Thyroid gland (tissue), 4 donors: ENCODE results near the gene CCDC197. TPM values are rescaled to one million over a fixed set of nuclear protein-coding genes. Genes with fewer than 3 reads are reported as not detected.

Experiments used
- DNase-seq, 2 donors: peaks; one replicate each; pipeline ENCODE4 v3.0.0-alpha.2; 2019
- H3K27ac ChIP-seq, 3 donors: fragments of 200-600 bp; sonication (generic); 1 replicate in 2 of 3; 2 replicates in 1 of 3; pipeline ENCODE4 v1.5.1; 2016 to 2019; ENCODE audit warnings: mild to moderate bottlenecking in 1 of 3, moderate library complexity in 1 of 3
- H3K27me3 ChIP-seq: fragments of 200-600 bp; sonication (generic); one replicate; pipeline ENCODE4 v1.5.1; 2019
- H3K36me3 ChIP-seq, 2 donors: fragments of 200-600 bp; sonication (generic); one replicate each; pipeline ENCODE4 v1.5.1; 2016 to 2019
- H3K4me1 ChIP-seq, 2 donors: fragments of 200-600 bp; sonication (generic); one replicate each; pipeline ENCODE4 v1.5.1; 2017 to 2019
- H3K4me3 ChIP-seq, 3 donors: fragments of 200-600 bp; sonication (generic); replicated peaks in 1 of 3; 1 replicate in 2 of 3; 2 replicates in 1 of 3; pipeline ENCODE4 v1.5.1; 2016; ENCODE audit warnings: mild to moderate bottlenecking in 1 of 3
- H3K9me3 ChIP-seq: fragments of 200-600 bp; sonication (generic); one replicate; pipeline ENCODE4 v1.5.1; 2017
- POLR2A ChIP-seq, 2 donors: fragments of 450-650 bp; IDR thresholded peaks; one replicate each; pipeline ENCODE4 v1.6.1; 2017; ENCODE audit warnings: antibody characterized with exemption in 2 of 2, mild to moderate bottlenecking in 2 of 2, moderate library complexity in 1 of 2
- WGBS, 2 donors: methylation state at CpG; one replicate each; pipeline ENCODE4 v1.1.5; 2017; 5-methylcytosine and 5-hydroxymethylcytosine counted together
- intact Hi-C: fragments of 100-400 bp; cut with DNase I; formaldehyde crosslinking; loops from one replicate; pipeline ENCODE4 v1.15.1; 2023
- total RNA-seq, 4 donors: library from RNA; depleted of rRNA; stranded (reverse); fragments of >200 nt; gene quantifications; one replicate each; pipeline ENCODE4 v1.2.3, GENCODE V29; 2016
- TF ChIP-seq, protein P1 (sequence below), 6 experiments: fragments of 200-600 bp in 3 of 6; fragments of 450-650 bp in 3 of 6; sonication (generic) in 3 of 6; IDR thresholded peaks; one replicate each; pipeline ENCODE4 v1.5.1; 2016 to 2019; ENCODE audit warnings: antibody characterized with exemption in 6 of 6, mild to moderate bottlenecking in 2 of 6, inconsistent platforms in 1 of 6, moderate library complexity in 1 of 6

The CCDC197 gene
- total RNA-seq, 4 donors from 2014 or later, result not detected

- no peaks in the 10 kb centered on the region for H3K27me3 ChIP-seq
- H3K4me3 ChIP-seq, result no peak overlapping the region
- H3K4me1 ChIP-seq, result no peaks in the 10 kb centered on the region
- DNase-seq, result no peak
- peaks cover 93 to 94% of the 10 kb centered on the region in 2 donors for H3K36me3 ChIP-seq
- WGBS, 2 donors, result 91 to 92% methylated on average over 4 of the region's 4 CpGs
- TF ChIP-seq, protein P1, sequence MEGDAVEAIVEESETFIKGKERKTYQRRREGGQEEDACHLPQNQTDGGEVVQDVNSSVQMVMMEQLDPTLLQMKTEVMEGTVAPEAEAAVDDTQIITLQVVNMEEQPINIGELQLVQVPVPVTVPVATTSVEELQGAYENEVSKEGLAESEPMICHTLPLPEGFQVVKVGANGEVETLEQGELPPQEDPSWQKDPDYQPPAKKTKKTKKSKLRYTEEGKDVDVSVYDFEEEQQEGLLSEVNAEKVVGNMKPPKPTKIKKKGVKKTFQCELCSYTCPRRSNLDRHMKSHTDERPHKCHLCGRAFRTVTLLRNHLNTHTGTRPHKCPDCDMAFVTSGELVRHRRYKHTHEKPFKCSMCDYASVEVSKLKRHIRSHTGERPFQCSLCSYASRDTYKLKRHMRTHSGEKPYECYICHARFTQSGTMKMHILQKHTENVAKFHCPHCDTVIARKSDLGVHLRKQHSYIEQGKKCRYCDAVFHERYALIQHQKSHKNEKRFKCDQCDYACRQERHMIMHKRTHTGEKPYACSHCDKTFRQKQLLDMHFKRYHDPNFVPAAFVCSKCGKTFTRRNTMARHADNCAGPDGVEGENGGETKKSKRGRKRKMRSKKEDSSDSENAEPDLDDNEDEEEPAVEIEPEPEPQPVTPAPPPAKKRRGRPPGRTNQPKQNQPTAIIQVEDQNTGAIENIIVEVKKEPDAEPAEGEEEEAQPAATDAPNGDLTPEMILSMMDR (IDR thresholded peaks at IDR 0.05), result no peak
- TF ChIP-seq POLR2A (IDR thresholded peaks at IDR 0.05), result no peak
- no peaks in the 10 kb centered on the region for H3K9me3 ChIP-seq
- intact Hi-C loops, result no loop called here
- H3K27ac ChIP-seq, result no peak overlapping the region
Observed at GRCh38 chr14:94052662-94053061, 55.6 kb downstream of the CCDC197 start.

DNA sequence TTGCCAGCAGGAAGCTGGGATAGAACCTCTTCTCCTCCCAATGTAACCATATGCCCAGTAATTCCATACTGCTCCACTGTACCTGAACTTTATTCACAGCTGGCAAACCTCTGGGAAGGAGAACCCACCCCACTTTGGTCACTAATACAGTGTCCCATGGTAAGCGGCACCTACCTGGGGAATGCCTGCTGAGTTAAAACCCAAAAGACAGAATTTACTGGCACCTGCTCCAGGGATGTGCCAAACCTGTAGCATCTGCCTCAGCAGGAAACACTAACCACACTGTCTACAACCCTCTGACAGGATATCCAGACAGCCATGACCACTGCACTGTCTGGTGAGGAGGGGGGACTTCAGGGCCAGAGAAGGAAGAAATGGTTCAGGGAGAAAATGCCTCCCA, 57.3 kb downstream of the CCDC197 start:
- no peak overlapping the region for H3K27ac ChIP-seq
- TF ChIP-seq, protein P1 (IDR thresholded peaks at IDR 0.05), result no peak
- 100% methylated on average over 1 of the region's 1 CpG for WGBS, 2 donors
- intact Hi-C loops, result no loop called here
- no peak for DNase-seq
- H3K4me1 ChIP-seq, result peaks cover 0 to 7% of the 10 kb centered on the region in 2 donors
- no peaks in the 10 kb centered on the region for H3K27me3 ChIP-seq
- no peak overlapping the region for H3K4me3 ChIP-seq
- H3K36me3 ChIP-seq, result peaks cover 83 to 94% of the 10 kb centered on the region in 2 donors
- H3K9me3 ChIP-seq, result no peaks in the 10 kb centered on the region

DNA sequence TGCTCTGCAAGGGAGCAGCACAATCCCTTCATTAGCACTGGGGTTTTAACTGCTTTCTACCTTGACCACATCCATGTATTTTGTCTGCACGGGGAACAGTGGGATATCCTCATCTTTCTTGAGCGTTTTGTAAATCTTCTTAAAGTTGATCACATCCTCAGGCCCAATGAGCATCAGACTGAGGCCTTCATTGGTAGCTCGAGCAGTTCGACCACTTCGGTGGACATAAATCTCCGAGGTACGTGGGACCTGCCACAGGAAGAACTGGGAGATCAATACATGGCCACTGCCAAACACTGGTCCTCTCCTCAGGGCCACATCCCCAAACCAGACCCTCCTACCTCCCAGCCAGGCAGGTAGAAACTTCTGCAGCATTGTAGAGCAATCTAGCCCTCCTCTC, 57.8 kb downstream of the CCDC197 start:
- 92 to 94% methylated on average over 7 of the region's 7 CpGs for WGBS, 2 donors
- no peak for DNase-seq
- Histone ChIP-seq H3K4me3 (no peak overlapping the region), H3K27me3 (no peaks in the 10 kb centered on the region), H3K27ac (no peak overlapping the region), H3K9me3 (no peaks in the 10 kb centered on the region), H3K36me3 (peaks cover 83 to 94% of the 10 kb centered on the region in 2 donors), H3K4me1 (peaks cover 0 to 7% of the 10 kb centered on the region in 2 donors)
- TF ChIP-seq, protein P1 (IDR thresholded peaks at IDR 0.05), result no peak
- no peak for TF ChIP-seq POLR2A (IDR thresholded peaks at IDR 0.05)
- intact Hi-C loops, result no loop called here

GRCh38 chr14:94056579-94057308, 59.6 kb downstream of the CCDC197 start:
- 90 to 93% methylated on average over 6 of the region's 6 CpGs for WGBS, 2 donors

More at GRCh38 chr14:94056579-94057308, 59.6 kb downstream of the CCDC197 start:
- H3K9me3 ChIP-seq, result no peaks in the 10 kb centered on the region
- no peak overlapping the region for H3K4me3 ChIP-seq
- no peak for DNase-seq
- peaks cover 83 to 95% of the 10 kb centered on the region in 2 donors for H3K36me3 ChIP-seq
- no peak overlapping the region for H3K27ac ChIP-seq
- intact Hi-C loops, result no loop called here
- TF ChIP-seq POLR2A (IDR thresholded peaks at IDR 0.05), result no peak
- TF ChIP-seq, protein P1 (IDR thresholded peaks at IDR 0.05), result no peak
- no peaks in the 10 kb centered on the region for H3K27me3 ChIP-seq
- peaks cover 0 to 7% of the 10 kb centered on the region in 2 donors for H3K4me1 ChIP-seq
